Fibroblast of lung (primary cell): ENCODE results near the gene SLC34A3. TPM values are rescaled to one million over a fixed set of nuclear protein-coding genes. Genes with fewer than 3 reads are reported as not detected.

Source experiments
- DNase-seq, 2 donors: peaks; one replicate each; pipeline versions ENCODE4 v3.0.0 to v3.0.0-alpha.2; 2010; ENCODE audit warnings: low read depth in 2 of 2
- H2AFZ ChIP-seq: 2 replicates; pipeline ENCODE4 v1.5.1; 2012; ENCODE audit warnings: low read length, control low read depth, inconsistent platforms
- H3K27ac ChIP-seq: 2 replicates; pipeline ENCODE4 v1.5.1; 2011; ENCODE audit warnings: low read length, control low read depth; ENCODE audit not compliant: insufficient read depth
- H3K27me3 ChIP-seq: 2 replicates; pipeline ENCODE4 v1.5.1; 2011; ENCODE audit warnings: mild to moderate bottlenecking, low read length; ENCODE audit not compliant: control insufficient read depth, insufficient read depth
- H3K36me3 ChIP-seq: 2 replicates; pipeline ENCODE4 v1.5.1; 2011; ENCODE audit warnings: low read length; ENCODE audit not compliant: control insufficient read depth, insufficient read depth
- H3K4me1 ChIP-seq: 2 replicates; pipeline ENCODE4 v1.5.1; 2011; ENCODE audit warnings: low read length; ENCODE audit not compliant: control insufficient read depth, insufficient read depth; ENCODE audit errors: extremely low read depth
- H3K4me2 ChIP-seq: 2 replicates; pipeline ENCODE4 v1.5.1; 2011; ENCODE audit warnings: low read length, control low read depth; ENCODE audit not compliant: insufficient read depth; ENCODE audit errors: extremely low read depth
- H3K4me3 ChIP-seq, 4 experiments: fragments of 200-600 bp in 1 of 4; sonication (generic) in 1 of 4; replicated peaks in 1 of 4; 2 replicates each; pipeline ENCODE4 v1.5.1; 2011 to 2016; ENCODE audit warnings: low read length in 4 of 4, low read depth in 3 of 4, mild to moderate bottlenecking in 3 of 4, control low read depth in 2 of 4, inconsistent platforms in 1 of 4, mixed read lengths in 1 of 4; ENCODE audit not compliant: insufficient read depth in 1 of 4; ENCODE audit errors: control extremely low read depth in 1 of 4
- H3K79me2 ChIP-seq: 2 replicates; pipeline ENCODE4 v1.5.1; 2012; ENCODE audit warnings: mild to moderate bottlenecking, low read length, inconsistent platforms; ENCODE audit not compliant: control insufficient read depth, insufficient read depth
- H3K9ac ChIP-seq: 2 replicates; pipeline ENCODE4 v1.5.1; 2011; ENCODE audit warnings: mild to moderate bottlenecking, low read length, control low read depth; ENCODE audit not compliant: insufficient read depth
- H3K9me3 ChIP-seq: 2 replicates; pipeline ENCODE4 v1.5.1; 2012; ENCODE audit warnings: low read depth, low read length; ENCODE audit not compliant: control insufficient read depth, insufficient read depth
- H4K20me1 ChIP-seq: 2 replicates; pipeline ENCODE4 v1.5.1; 2011; ENCODE audit warnings: low read length; ENCODE audit not compliant: control insufficient read depth, insufficient read depth; ENCODE audit errors: extremely low read depth
- EZH2 ChIP-seq: IDR thresholded peaks from 2 replicates; pipeline ENCODE4 v1.5.1; 2012; ENCODE audit warnings: low read length, control low read depth, mild to moderate bottlenecking; ENCODE audit errors: missing control alignments
- polyA plus RNA-seq, 2 donors: library from polyadenylated mRNA; depleted of rRNA in 1 of 2; stranded (reverse) in 1 of 2; unstranded in 1 of 2; fragments of >200 nt; gene quantifications; 2 replicates each; pipeline ENCODE4 v1.2.1, GENCODE V29; 2011 to 2012; ENCODE audit warnings: missing spikeins in 1 of 2
- total RNA-seq: library from RNA; depleted of rRNA; stranded (reverse); fragments of >200 nt; gene quantifications from 2 replicates; pipeline ENCODE4 v1.2.1, GENCODE V29; 2014
- TF ChIP-seq, protein P1 (sequence below), 2 donors: IDR thresholded peaks in 1 of 2; conservative IDR thresholded peaks in 1 of 2; 1 replicate in 1 of 2; 2 replicates in 1 of 2; pipeline ENCODE4 v1.5.1; 2011 to 2012; ENCODE audit warnings: low read length in 2 of 2, control low read depth in 1 of 2, inconsistent platforms in 1 of 2, low read depth in 1 of 2, mild to moderate bottlenecking in 1 of 2

The SLC34A3 gene
- total and polyA plus RNA-seq, 2 donors (not counting 1 experiment from before 2014, with no cell fraction given): not detected

- Histone ChIP-seq H3K4me2 (no peak overlapping the region), H3K4me1 (no peaks in the 10 kb centered on the region), H3K27ac (no peak overlapping the region), H3K9ac (no peak overlapping the region), H3K9me3 (no peaks in the 10 kb centered on the region), H3K36me3 (no peaks in the 10 kb centered on the region), H2AFZ (no peak overlapping the region), H3K4me3 (no peak overlapping the region), H4K20me1 (no peaks in the 10 kb centered on the region), H3K27me3 (no peaks in the 10 kb centered on the region), H3K79me2 (no peaks in the 10 kb centered on the region)
- TF ChIP-seq, protein P1, sequence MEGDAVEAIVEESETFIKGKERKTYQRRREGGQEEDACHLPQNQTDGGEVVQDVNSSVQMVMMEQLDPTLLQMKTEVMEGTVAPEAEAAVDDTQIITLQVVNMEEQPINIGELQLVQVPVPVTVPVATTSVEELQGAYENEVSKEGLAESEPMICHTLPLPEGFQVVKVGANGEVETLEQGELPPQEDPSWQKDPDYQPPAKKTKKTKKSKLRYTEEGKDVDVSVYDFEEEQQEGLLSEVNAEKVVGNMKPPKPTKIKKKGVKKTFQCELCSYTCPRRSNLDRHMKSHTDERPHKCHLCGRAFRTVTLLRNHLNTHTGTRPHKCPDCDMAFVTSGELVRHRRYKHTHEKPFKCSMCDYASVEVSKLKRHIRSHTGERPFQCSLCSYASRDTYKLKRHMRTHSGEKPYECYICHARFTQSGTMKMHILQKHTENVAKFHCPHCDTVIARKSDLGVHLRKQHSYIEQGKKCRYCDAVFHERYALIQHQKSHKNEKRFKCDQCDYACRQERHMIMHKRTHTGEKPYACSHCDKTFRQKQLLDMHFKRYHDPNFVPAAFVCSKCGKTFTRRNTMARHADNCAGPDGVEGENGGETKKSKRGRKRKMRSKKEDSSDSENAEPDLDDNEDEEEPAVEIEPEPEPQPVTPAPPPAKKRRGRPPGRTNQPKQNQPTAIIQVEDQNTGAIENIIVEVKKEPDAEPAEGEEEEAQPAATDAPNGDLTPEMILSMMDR (conservative IDR thresholded peaks at IDR 0.05 in 1 of 2, IDR thresholded peaks at IDR 0.05 in 1 of 2; ENCODE audit: low read depth in 1 of 2, low read length in 2 of 2): no peak
- no peak for TF ChIP-seq EZH2
- DNase-seq: no peak
Measured at GRCh38 chr9:137229903-137230704, 597 bp upstream of the SLC34A3 start.

DNA sequence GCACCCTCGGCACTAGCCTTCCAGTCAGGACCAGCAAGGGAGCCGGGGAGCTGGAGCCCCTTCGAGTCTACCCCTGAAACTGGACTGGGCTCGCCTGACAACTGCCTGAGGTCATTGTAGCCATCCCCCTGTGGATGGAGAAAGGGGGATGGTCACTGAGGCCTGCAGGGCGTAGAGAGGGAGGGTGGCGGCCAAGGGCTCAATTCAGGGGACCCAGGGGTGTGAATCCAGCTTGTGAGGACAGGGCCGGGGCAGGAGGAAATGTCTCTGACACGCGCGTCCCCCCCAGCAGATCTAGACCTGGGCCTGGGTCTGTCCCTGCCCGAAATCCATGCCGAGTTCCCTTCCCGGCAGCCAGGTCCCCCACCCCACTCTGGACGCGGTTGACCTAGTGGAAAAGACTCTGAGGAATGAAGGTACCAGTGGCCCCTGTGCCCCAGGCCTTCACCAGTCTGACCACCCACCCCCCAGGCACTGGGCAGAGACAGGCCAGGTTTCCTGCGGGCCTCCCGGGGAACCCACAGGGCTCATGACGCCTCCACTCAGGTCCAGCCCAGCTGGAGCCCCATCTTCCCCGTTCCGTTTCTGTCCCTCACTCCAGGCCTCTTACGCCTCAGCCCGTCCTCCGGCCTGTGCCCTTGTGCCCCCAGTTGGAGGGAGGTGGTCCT is 805 bp downstream of the SLC34A3 start:
- Histone ChIP-seq H3K4me1 (no peaks in the 10 kb centered on the region), H3K9me3 (no peaks in the 10 kb centered on the region), H3K4me2 (no peak overlapping the region), H3K27me3 (no peaks in the 10 kb centered on the region), H3K9ac (no peak overlapping the region), H3K36me3 (no peaks in the 10 kb centered on the region), H3K79me2 (no peaks in the 10 kb centered on the region), H3K27ac (no peak overlapping the region), H2AFZ (no peak overlapping the region), H4K20me1 (no peaks in the 10 kb centered on the region), H3K4me3 (no peak overlapping the region)
- no peak for DNase-seq
- TF ChIP-seq, protein P1 (conservative IDR thresholded peaks at IDR 0.05 in 1 of 2, IDR thresholded peaks at IDR 0.05 in 1 of 2; ENCODE audit: low read depth in 1 of 2, low read length in 2 of 2): no peak
- no peak for TF ChIP-seq EZH2

DNA sequence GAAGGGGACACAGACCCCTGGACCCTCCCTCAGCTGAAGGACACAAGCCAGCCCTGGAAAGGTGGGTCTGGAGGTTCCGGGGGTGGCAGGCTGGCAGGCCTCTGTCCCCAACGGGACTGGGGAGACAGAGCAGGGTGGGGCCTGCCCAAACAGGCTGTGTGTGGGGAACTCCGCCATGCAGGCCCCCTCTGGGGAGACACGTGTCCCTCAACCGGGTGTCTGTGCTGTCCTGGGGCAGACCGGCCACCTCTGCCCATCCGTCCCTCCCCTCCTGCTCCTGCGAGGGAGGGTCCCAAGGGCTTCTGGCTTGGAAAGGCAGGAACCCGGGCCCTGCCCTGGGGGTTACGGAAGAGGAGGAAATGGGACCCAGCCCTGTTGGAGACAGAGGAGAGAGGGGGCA is 1.4 kb downstream of the SLC34A3 start:
- Histone ChIP-seq H3K9ac (no peak overlapping the region), H3K4me3 (no peak overlapping the region), H3K79me2 (no peaks in the 10 kb centered on the region), H3K4me1 (no peaks in the 10 kb centered on the region), H3K9me3 (no peaks in the 10 kb centered on the region), H3K36me3 (no peaks in the 10 kb centered on the region), H3K27ac (no peak overlapping the region), H2AFZ (no peak overlapping the region), H4K20me1 (no peaks in the 10 kb centered on the region), H3K4me2 (no peak overlapping the region), H3K27me3 (no peaks in the 10 kb centered on the region)
- no peak for TF ChIP-seq EZH2
- TF ChIP-seq, protein P1 (conservative IDR thresholded peaks at IDR 0.05 in 1 of 2, IDR thresholded peaks at IDR 0.05 in 1 of 2; ENCODE audit: low read depth in 1 of 2, low read length in 2 of 2): no peak
- no peak for DNase-seq
